HG03565 (cell line): ENCODE results near the gene FSTL5.
"Not testable (repeated sequence)": the region's sequence is repeated elsewhere in the genome, so short reads cannot be mapped to it uniquely, and the experiment has no call there.

Experiments used
- ATAC-seq: cut with Tn5 transposase; IDR thresholded peaks from one replicate; pipeline ENCODE4 v1.9.1; 2021; ENCODE audit warnings: mild to moderate bottlenecking, moderate library complexity; ENCODE audit not compliant: unreplicated experiment

FSTL5 gene

GRCh38 chr4:162104459-162105124, 59.2 kb downstream of the FSTL5 start:
- ATAC-seq = no peak

DNA sequence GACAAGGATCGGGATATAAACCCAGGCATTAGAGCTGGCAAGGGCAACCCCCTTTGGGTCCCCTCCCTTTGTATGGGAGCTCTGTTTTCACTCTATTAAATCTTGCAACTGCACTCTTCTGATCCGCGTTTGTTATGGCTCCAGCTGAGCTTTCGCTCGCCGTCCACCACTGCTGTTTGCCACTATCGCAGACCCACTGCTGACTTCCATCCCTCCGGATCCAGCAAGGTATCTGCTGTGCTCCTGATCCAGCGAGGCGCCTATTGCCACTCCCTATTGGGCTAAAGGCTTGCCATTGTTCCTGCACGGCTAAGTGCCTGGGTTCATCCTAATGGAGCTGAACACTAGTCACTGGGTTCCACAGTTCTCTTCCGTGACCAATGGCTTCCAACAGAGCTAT, 59.9 kb downstream of the FSTL5 start:
- ATAC-seq = not testable (repeated sequence)

DNA sequence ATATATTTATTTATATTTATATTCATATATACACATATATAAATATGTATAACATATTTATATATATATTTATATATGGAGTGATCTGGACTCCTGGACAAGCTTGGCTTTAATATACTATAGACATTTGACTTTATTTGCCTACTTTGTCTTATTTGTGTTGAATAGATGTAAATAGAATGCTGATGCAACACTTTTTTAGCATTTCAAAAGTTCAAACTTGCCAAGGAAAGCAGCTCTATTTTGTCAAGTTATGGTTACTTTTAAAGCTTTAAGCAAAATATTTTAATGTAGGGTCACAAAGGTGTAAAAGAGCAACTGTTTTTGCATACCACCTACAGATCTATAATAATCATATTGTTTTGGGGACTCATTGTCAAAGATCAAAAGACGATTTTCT, 61.1 kb downstream of the FSTL5 start:
- no peak for ATAC-seq

- no peak for ATAC-seq
Observed at GRCh38 chr4:162101337-162101736, 62.5 kb downstream of the FSTL5 start.

GRCh38 chr4:162075726-162076125, 88.1 kb downstream of the FSTL5 start:
- no peak for ATAC-seq

- ATAC-seq = no peak
Observed at GRCh38 chr4:162061214-162061613, 102.6 kb downstream of the FSTL5 start.

- ATAC-seq = no peak
Observed at GRCh38 chr4:162059656-162060055, 104.1 kb downstream of the FSTL5 start.

DNA sequence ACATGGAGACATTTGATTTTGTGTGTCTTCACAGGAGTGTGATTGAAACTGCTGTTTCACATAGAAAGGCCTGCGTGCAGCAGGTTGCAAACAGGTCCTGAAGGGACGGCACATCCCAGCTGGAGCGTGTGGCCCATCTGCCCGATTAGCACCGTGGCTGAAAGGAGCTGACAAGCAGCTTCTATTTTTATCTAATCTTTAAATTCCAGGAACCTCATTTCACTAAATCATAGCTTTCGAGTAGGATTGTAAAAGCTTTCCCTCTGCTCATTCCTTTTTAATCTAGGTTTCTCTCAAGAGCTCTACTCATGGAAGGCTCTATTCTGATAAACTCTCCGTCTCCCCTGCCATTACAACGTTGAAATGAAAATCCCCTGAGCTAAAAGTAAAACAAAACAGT, 106.8 kb downstream of the FSTL5 start:
- no peak for ATAC-seq

GRCh38 chr4:162046135-162046534, 117.7 kb downstream of the FSTL5 start:
- no peak for ATAC-seq

DNA sequence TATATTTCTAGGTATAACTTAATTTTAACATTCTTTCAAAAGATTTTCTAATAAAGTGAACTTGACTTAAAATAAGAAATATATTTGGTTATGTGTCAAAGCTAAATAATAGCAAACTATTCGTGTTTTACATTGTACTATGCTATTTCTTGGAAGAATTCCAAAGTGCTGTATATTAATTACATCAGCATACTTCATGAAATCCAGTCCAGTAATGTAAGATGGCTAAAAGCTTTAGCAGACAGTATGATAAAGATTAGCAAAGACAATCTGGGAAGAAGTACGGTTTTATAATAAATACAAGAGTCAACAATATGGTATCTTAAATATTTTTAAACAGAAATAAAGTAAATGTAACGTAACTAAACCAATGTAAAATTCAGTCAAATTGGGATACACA, 125.7 kb downstream of the FSTL5 start:
- no peak for ATAC-seq

GRCh38 chr4:162017863-162018262, 145.9 kb downstream of the FSTL5 start:
- no peak for ATAC-seq

GRCh38 chr4:162016991-162017390, 146.8 kb downstream of the FSTL5 start:
- no peak for ATAC-seq

- ATAC-seq = no peak
Observed at GRCh38 chr4:162016219-162016618, 147.6 kb downstream of the FSTL5 start.

- ATAC-seq = no peak
Observed at GRCh38 chr4:162015090-162015489, 148.7 kb downstream of the FSTL5 start.

GRCh38 chr4:162011089-162011488, 152.7 kb downstream of the FSTL5 start:
- ATAC-seq = no peak

DNA sequence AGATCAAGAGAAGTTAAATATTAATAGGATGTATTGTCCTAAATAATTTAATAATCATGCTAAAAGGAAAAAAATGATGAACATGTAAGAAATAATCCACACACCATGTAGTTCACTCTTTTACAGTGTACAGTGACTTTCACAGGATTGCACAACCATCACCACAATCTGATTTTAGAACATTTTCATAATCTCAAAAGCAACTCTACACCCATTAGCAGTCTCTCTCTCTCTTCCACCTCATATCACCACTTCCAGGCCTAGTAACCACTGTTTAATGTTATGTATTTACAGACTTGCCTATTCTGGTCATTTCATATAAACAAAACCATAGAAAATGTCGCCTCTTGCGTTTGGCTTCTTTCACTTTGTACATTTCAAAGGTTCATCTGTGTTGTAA, 153.4 kb downstream of the FSTL5 start:
- ATAC-seq = no peak

DNA sequence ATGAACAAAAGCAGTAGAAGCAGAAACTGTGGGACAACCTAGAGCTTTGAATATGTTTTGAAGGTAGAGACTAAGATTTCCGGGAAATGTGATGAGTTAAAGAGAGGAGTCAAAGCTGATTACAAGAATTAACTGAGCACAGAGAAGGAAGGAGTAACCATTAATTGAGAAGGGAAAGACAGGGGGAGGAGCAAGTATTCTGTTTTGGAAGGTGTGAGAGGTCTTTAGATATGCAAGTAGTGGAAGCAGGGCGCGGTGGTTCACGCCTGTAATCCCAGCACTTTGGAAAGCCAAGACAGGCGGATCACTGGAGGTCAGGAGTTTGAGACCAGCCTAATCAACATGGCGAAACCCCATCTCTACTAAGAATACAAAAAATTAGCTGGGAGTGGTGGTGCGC, 171.5 kb downstream of the FSTL5 start:
- no peak for ATAC-seq

GRCh38 chr4:161991811-161992210, 172.0 kb downstream of the FSTL5 start:
- ATAC-seq = no peak

GRCh38 chr4:161990721-161991120, 173.1 kb downstream of the FSTL5 start:
- ATAC-seq = no peak

DNA sequence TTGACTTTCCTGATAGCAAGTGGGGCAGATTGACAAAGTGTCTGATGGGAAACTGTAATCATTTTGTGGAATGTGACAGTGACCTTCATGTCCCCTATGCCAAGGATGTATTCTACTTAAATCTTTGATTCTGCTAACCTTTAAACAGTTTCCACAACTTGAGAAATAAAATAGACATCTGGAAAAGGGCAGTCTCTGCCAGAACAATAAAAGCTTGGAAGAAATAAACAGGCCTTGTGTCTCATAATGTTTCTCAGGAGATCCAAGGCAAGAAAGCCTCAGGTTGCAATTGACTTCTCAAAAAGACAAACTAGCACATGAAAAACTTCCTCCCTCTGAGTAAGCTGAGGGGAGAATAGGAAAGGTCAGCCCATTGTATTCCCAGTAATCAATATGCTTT, 174.9 kb downstream of the FSTL5 start:
- ATAC-seq = no peak

- ATAC-seq = no peak
Observed at GRCh38 chr4:161987611-161988010, 176.2 kb downstream of the FSTL5 start.

DNA sequence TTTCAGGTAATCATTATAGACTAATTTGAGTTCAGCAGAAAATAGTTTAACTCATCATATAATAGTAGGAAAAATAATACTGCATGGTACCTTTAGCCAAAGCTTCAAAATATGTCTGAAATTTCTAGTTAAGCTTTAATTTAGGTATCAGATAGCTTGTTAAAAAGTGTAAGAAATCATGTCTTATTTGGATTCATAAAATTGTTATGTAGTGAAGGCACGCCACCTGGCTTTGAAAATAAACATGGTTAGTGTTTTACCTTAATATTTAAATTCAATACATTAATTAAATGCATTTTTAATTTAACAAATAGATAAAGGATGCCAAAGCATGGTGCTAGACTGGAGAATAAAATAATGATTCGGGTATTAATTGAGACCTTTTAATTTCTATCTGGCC, 211.4 kb downstream of the FSTL5 start:
- ATAC-seq = no peak

DNA sequence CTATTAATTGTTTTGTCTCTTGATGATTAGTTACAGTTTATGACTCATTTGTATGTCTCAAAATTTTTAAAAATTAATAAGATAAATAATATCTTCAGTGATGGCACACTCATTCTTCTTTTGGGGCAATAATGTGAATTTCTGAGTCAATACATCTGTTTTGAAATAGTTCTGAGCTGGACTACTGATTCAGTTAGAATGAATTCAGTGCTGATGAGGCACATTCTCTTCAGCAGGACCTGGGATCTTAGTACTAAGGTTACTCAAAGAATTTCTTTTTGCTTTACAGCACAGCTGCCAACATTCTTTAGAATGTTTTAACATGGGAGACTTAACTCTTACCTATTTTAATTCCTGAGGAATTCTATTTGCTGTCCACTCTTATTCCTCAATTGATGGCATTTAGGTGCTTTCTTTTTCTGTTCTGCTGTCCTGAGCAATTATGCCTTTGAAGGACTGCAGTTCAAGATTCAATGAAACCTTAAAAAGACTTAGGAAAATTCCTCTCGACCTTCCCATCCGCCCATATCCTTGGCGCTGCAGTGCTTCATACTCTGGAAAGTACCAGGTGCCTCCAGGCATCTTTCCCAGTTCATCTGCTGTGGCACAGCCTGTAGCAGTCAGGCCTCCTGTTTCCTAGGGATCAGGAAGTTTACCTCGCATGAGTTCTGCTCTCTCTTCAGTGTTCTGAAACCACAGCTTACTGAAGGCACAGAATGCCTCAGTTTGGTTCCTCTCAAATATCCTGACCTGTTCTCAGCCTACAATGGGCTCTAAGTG, 213.7 kb downstream of the FSTL5 start:
- ATAC-seq = no peak
